GM18907 (cell line): ENCODE data around the gene STRIP1.

Source experiments
- ATAC-seq: cut with Tn5 transposase; IDR thresholded peaks from one replicate; pipeline ENCODE4 v1.9.1; 2021; ENCODE audit warnings: mild to moderate bottlenecking, moderate library complexity; ENCODE audit not compliant: unreplicated experiment

The STRIP1 gene

GRCh38 chr1:110050602-110051261, 16.3 kb downstream of the STRIP1 start:
- ATAC-seq, result no peak

DNA sequence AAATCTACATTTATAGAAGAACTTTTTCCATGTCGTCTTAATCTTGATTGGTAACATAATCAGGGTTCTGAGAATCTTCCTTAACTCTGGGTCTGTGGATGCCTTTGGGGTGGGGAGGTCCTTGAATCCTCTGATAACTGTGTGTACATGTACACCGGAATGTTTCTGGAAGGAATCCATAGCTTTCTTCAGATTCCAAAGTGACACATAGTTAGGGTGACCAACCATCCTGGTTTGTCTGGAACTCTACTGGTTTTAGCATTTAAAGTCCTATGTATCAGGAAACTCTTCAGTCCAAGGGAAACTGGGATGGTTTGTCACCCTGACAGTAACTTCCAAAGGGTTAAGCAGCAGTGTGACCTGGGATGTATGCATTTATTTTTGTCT, 16.8 kb downstream of the STRIP1 start:
- ATAC-seq, result no peak

DNA sequence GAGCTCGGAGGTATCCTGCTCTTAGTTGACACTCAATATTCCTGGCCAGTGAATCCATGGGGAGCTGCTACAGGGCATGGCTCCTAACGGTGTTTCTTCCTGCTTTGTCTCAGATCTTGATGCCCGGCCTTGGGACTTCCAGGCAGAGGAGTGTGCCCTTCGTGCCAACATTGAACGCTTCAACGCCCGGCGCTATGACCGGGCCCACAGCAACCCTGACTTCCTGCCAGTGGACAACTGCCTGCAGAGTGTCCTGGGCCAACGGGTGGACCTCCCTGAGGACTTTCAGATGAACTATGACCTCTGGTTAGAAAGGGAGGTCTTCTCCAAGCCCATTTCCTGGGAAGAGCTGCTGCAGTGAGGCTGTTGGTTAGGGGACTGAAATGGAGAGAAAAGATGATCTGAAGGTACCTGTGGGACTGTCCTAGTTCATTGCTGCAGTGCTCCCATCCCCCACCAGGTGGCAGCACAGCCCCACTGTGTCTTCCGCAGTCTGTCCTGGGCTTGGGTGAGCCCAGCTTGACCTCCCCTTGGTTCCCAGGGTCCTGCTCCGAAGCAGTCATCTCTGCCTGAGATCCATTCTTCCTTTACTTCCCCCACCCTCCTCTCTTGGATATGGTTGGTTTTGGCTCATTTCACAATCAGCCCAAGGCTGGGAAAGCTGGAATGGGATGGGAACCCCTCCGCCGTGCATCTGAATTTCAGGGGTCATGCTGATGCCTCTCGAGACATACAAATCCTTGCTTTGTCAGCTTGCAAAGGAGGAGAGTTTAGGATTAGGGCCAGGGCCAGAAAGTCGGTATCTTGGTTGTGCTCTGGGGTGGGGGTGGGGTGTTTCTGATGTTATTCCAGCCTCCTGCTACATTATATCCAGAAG, 19.4 kb downstream of the STRIP1 start:
- ATAC-seq, result no peak

- no peak for ATAC-seq
These were observed 21.3 kb downstream of the STRIP1 start for GRCh38 chr1:110055493-110056284.

DNA sequence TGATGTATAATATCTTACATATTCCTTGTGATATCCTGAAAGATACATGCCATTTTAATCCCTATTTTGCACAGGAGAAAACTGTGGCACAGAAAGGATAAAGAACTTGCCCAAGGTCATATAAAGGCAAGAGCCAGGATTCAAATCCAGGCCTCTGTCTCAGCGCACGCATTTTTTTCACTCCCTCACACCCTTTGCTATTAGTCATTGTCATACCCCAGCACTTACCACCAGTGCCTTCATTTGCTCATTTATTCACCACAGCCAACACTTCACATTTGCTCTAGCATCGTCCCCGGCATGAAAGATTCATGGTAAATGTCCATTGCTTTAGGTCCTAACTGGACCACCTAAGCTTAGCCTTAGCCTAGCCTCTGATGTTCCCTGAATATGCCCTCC, 21.9 kb downstream of the STRIP1 start:
- no peak for ATAC-seq

- ATAC-seq, result no peak
These were observed 22.4 kb downstream of the STRIP1 start for GRCh38 chr1:110056776-110057175.

- no peak for ATAC-seq
These were observed 23.6 kb downstream of the STRIP1 start for GRCh38 chr1:110057963-110058518.

GRCh38 chr1:110058591-110058990, 24.2 kb downstream of the STRIP1 start:
- no peak for ATAC-seq

- ATAC-seq, result no peak
These were observed 24.9 kb downstream of the STRIP1 start for GRCh38 chr1:110059133-110059863.

GRCh38 chr1:110060034-110060661, 25.7 kb downstream of the STRIP1 start:
- no peak for ATAC-seq

DNA sequence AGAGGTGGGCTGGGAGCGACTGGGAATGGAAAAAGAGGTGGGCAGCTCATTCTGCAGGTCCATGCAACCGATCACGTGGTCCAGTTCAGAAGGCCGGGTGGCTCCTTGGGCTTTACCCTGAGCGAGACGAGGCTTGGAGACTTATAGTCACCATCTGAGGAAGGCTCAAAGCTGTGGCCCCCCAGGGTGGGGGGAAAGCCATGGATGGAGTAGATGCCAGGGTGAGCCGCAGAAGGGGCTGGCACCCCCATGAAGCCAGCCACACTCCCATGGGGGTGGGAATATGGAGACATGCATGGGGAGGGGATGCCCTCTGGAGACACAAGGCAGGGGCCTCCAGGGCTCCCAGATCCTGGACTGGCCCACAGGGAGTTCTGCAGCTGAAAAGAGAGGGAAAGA, 26.2 kb downstream of the STRIP1 start:
- no peak for ATAC-seq

DNA sequence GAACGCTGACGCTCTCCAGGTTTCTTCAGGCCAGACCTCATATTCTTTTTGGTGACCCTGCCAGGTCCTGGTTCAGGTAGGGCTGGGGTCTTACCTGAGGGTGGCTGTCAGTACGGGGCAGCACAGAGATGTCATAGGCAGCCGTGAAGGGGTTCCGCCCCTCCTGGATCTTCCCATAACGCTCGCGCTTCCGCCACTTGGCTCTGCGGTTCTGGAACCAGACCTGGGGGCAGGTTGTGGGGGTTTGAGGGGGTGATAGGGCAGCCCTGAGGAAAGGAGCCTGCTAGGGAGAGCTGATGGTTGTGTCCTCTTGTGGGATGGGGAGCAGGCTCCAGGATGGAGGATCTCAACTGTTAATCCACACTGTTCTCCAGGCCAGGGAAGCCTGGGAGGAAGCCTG, 26.9 kb downstream of the STRIP1 start:
- no peak for ATAC-seq

GRCh38 chr1:110062612-110063011, 28.2 kb downstream of the STRIP1 start:
- ATAC-seq, result no peak

GRCh38 chr1:110063781-110064180, 29.4 kb downstream of the STRIP1 start:
- no peak for ATAC-seq

DNA sequence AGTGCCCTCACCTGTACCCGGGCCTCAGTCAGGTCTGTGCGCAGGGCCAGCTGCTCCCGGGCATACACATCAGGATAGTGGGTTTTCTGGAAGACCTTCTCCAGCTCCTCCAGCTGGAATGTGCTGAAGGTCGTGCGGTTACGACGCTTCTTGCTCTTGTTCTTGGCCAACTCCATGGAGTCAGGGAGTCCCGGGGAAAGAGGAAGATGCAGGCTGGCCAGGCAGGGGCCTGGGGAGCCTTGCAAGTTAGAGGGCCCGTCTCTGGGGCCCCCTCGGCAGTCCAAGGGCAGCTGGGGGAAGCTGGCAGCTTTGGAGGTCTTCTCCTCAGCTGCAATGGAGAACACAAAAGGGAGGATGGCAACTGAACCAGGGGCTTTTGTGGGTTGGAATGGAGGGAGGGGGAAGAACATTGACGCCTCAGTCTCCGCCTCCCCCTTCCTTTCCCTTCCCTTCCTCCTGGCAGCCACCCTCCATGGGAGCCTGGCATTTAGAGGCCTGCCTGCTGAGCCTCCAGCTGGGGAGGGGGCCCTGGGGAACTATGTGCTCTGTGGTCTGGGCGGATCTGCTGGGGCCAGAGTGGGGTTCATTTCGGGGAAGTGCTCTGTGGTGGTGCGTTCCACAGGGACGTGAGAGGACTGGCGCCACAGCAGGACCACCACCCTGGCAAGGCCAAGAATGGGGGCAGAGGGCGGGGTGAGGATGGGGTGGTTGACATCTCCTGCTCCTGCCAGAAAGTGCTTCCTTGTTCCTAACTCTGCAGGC, 30.3 kb downstream of the STRIP1 start:
- no peak for ATAC-seq

- ATAC-seq, result no peak
These were observed 31.4 kb downstream of the STRIP1 start for GRCh38 chr1:110065841-110066240.

GRCh38 chr1:110067479-110067892, 33.1 kb downstream of the STRIP1 start:
- ATAC-seq, result no peak

GRCh38 chr1:110067893-110068645, 33.6 kb downstream of the STRIP1 start:
- ATAC-seq, result no peak
